Measurements from ENCODE around the gene GSTO1. TPM values are rescaled to one million over a fixed set of nuclear protein-coding genes. Genes with fewer than 3 reads are reported as not detected.

GSTO1 gene
- total RNA-seq, 1 donor from 2014 or later, result 95.0 TPM

GRCh38 chr10:104250371-104250770 is 4.3 kb upstream of the GSTO1 start:
- DNase-seq (ENCODE audit: low spot score), result no peak

GRCh38 chr10:104251443-104251842 is 3.2 kb upstream of the GSTO1 start:
- DNase-seq (ENCODE audit: low spot score), result no peak

- no peak for DNase-seq (ENCODE audit: low spot score)
Observed at GRCh38 chr10:104252368-104252767, 2.3 kb upstream of the GSTO1 start.

GRCh38 chr10:104253106-104253505 is 1.6 kb upstream of the GSTO1 start:
- peak; percentile 59 for DNase-seq (ENCODE audit: low spot score)

- no peak for DNase-seq (ENCODE audit: low spot score)
Observed at GRCh38 chr10:104253606-104254410, 884 bp upstream of the GSTO1 start.

GRCh38 chr10:104255311-104255981 is 754 bp downstream of the GSTO1 start:
- no peak for DNase-seq (ENCODE audit: low spot score)

- DNase-seq (ENCODE audit: low spot score), result no peak
Observed at GRCh38 chr10:104256335-104256961, 1.8 kb downstream of the GSTO1 start.

GRCh38 chr10:104257235-104257634 is 2.5 kb downstream of the GSTO1 start:
- DNase-seq (ENCODE audit: low spot score), result no peak

- DNase-seq (ENCODE audit: low spot score), result no peak
Observed at GRCh38 chr10:104258209-104258608, 3.5 kb downstream of the GSTO1 start.

GRCh38 chr10:104259456-104259855 is 4.8 kb downstream of the GSTO1 start:
- no peak for DNase-seq (ENCODE audit: low spot score)

GRCh38 chr10:104259999-104260774 is 5.5 kb downstream of the GSTO1 start:
- DNase-seq (ENCODE audit: low spot score), result no peak

- DNase-seq (ENCODE audit: low spot score), result no peak
Observed at GRCh38 chr10:104260775-104261115, 6.1 kb downstream of the GSTO1 start.

- no peak for DNase-seq (ENCODE audit: low spot score)
Observed at GRCh38 chr10:104262055-104262454, 7.4 kb downstream of the GSTO1 start.

- no peak for DNase-seq (ENCODE audit: low spot score)
Observed at GRCh38 chr10:104264783-104265182, 10.1 kb downstream of the GSTO1 start.

GRCh38 chr10:104267721-104268404 is 13.2 kb downstream of the GSTO1 start:
- DNase-seq (ENCODE audit: low spot score), result no peak

GRCh38 chr10:104268405-104268712 is 13.7 kb downstream of the GSTO1 start:
- DNase-seq (ENCODE audit: low spot score), result no peak

- DNase-seq (ENCODE audit: low spot score), result peak; percentile 99
Observed at GRCh38 chr10:104268713-104269645, 14.3 kb downstream of the GSTO1 start, which contains the start of gene GSTO2. Gene GSTO2 (plus strand): TSS chr10:104269184. CDS start chr10:104274916, 5,732 bp downstream.

GRCh38 chr10:104273286-104273685 is 18.6 kb downstream of the GSTO1 start:
- no peak for DNase-seq (ENCODE audit: low spot score)

GRCh38 chr10:104273899-104274575 is 19.3 kb downstream of the GSTO1 start:
- DNase-seq (ENCODE audit: low spot score), result no peak
